Smooth muscle cell of the brain vasculature (primary cell): ENCODE measurements around the gene KDM7A.

Experiments used
- DNase-seq: peaks from one replicate; pipeline ENCODE4 v3.0.0-alpha.2; 2012; ENCODE audit warnings: low read depth, low spot score

KDM7A gene, protein sequence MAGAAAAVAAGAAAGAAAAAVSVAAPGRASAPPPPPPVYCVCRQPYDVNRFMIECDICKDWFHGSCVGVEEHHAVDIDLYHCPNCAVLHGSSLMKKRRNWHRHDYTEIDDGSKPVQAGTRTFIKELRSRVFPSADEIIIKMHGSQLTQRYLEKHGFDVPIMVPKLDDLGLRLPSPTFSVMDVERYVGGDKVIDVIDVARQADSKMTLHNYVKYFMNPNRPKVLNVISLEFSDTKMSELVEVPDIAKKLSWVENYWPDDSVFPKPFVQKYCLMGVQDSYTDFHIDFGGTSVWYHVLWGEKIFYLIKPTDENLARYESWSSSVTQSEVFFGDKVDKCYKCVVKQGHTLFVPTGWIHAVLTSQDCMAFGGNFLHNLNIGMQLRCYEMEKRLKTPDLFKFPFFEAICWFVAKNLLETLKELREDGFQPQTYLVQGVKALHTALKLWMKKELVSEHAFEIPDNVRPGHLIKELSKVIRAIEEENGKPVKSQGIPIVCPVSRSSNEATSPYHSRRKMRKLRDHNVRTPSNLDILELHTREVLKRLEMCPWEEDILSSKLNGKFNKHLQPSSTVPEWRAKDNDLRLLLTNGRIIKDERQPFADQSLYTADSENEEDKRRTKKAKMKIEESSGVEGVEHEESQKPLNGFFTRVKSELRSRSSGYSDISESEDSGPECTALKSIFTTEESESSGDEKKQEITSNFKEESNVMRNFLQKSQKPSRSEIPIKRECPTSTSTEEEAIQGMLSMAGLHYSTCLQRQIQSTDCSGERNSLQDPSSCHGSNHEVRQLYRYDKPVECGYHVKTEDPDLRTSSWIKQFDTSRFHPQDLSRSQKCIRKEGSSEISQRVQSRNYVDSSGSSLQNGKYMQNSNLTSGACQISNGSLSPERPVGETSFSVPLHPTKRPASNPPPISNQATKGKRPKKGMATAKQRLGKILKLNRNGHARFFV

DNA sequence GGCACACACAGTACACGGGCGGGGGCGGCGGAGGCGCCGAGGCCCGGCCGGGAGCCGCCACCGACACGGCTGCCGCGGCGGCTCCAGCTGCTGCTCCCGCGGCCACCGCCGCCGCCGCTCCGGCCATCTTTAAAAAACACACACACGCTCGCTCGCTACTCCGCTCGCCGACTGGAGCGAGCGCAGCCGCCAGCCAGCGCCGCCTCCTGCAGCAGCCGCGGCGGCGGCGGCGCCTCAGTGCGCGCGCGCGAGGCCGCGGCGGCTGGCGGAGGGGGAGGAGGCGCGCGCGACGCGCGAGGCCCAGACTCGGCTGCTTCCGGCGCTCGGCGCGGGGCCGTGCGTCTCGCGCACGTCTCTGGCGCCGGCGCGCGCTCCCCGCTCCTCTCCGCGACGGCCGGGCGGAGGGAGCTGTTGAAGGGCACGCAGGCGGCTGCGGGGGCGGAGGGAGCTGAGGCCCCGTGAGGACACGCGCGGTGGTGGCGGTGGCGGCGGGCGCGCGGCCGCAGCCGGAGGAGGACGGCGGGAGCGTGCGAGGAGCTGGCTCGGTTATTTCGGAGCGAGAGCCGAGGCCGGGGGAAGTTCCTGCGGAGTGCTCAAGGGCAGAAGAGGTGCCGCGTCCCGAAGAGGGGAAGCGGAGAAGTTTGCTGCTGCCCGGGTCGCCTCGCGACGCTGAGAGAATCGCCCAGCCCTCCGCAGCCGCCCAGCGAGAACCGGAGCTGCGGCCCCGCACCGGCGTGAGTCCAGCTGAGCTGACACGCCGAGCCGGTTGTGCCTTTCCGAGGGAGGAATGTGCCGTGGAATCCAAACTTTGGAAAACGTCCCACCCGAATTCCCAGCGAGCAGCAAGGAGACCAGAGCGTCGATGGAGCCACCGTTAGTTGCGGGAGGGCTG lies at the start of gene KDM7A:
Gene KDM7A, minus strand, starts transcription at position 173 of the 892 bp plus-strand sequence. Its CDS starts 46 bp downstream, at position 127.
- peak; percentile 63 for DNase-seq

DNA sequence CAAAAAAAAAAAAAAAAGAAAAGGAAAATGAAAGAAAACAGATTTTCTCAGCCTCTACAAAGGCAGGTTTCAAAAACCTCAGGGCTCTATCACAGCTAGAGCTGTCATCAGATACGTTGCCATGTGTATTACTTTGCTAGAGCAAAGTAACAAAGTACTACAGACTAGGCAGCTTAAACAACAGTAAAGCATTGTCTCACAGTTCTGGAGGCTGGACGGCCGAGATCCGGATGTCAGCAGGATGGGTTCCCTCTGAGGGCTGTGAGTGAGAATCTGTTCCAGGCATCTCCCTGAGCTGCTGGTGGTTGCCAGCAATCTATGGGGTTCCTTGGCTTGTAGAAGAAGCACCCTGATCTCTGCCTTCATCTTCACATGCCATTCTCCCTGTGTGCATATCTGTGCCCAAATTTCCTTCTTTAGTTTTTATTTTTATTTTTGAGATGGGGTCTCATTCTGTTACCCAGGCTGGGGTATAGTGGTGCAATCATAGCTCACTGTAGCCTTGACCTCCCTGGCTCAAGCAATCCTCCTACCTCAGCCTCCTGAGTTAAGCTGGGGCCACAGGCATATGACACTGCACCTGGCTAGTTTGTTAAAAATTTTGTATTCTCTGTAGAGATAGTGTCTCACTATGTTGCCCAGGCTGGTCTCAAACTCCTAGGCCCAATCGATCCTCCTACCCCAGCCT lies 48.9 kb upstream of the KDM7A start:
- DNase-seq: no peak

DNA sequence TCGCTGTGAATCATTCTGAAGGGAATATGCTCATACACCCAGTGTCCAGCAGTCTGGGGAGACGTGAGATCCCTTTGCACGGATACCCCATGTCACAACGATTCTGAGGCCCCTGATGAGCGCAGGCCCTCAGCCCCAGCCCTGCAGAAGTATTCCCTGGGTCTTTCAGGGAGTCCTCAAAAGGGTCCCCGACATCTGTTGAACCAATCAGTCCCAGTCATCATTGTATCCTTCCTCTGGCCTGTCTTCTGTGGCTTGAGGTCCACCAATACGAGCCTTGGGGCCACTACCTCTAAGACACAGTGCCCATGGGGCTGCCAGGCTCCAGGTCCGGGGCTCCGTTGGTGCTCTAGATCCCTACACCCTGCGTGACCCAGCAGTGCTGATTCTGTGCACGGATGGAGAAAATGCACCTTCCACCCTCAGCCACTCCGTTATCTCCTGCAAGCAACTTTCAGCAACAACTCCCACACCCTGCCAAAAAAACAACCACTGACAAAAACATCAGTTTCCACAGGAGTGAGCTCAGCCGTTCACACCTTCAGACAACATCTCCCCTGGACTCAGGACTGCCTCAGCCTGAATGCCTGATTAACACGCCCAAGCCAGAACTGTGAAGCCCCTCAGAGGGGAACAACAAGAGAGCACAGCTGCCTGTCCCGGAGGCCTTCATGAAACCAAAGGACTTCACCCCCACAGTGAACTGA lies 46.9 kb upstream of the KDM7A start:
- DNase-seq: no peak

DNA sequence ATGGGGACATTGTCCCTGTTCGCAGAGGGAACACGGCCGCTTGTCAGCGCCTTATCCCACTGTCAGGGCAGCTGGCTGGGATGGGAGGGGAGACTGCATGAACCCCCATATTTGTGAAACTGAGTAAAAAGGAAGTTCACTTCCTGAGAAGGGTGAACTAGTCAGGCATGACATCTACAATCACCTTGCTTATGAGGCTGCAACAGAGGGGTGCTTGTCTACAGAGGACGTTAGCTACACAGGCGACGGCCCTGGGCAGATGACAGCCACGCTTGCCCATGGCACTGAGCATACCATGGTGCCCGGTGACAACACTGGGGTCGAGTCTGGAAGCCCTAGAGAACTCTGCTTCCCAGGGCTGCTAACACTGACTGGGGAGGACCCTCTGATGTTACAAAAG lies 46.0 kb upstream of the KDM7A start:
- no peak for DNase-seq

DNA sequence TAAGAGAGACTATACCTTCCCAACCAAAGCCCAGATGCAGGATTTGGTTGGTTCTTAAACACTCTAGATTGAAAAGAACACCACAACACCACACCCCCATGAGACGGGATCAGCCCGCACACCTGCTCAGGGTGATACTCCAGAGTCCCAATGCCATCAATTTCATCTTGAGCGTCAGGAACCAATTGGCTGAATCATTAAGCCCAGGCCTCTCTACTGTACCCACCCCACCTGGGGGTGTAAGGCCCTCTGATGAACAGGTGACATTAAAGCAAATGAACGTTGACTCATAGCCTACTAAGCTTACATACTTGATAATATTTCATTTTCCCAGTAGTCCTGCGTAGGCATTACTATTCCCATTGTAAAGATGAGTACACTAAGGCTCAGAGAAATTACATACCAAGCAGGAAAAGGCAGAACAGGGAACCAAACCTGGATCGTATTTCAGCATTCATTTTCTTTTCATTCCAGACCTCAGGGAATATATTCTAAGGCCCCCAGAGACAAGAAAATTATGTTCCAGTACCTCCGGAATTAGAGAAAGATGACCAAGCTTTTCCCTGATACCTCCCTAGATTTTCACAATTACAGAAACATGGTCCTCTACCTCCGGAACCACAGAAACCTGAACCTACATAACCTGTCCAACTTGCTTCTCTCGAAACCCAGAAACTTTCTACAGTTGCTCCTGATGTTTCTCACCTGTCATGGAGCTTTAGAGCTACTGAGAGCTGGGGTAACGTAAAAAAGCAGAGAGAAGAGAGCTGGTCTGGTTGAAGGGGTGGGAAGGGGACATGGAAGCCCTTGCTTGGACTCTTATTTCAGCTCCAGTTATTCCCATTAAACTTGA lies 43.1 kb upstream of the KDM7A start:
- no peak for DNase-seq

DNA sequence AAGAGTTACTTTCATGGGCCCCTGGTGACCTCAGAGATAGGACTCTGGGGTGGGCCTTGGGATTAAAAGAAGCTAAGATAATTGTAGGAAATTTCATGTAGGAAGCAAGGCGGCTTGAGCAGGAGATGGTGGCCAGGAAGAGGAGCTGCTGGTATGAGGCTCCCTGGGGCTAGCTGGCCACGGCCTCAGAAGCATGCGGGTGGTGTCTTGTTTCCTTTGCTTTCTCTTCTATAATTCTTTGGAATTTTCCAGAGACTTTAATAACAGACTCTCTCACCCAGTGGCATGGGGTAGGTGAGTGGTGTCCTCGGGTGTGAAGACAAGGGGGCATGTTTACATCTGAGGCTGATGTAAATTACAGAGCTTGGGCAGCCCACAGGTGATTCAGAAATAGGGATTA lies 41.9 kb upstream of the KDM7A start:
- DNase-seq: no peak

DNA sequence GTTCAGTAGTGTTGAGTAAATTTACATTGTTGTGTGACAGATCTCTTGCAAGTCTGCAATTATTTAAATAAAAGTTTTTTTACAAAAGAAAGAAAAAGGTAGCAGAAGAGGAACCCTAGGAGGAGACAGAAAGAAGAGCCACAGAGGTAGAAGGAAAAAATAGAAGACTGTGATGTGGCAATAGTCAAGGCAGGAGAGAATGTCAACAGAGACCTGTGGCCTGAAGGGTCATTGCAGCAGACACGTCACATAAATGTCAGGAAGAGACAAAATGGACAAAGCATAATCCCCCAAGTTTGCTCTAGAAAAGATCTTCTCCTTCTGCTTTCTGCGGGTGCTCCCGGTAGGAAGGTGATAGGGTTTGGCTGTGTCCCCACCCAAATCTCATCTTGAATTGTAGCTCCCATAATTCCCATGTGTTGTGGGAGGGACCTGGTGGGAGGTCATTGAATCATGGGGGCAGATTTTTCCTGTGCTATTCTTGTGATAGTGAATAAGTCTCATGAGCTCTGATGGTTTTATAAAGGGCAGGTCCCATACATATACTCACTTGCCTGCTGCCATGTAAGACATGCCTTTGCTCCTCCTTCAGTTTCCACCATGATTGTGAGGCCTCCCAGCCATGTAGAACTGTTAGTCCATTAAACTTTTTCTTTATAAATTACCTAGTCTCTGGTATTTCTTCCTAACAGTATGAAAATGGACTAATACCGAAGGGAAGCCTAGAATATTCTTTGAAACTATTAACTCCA lies 41.1 kb upstream of the KDM7A start:
- DNase-seq: no peak

DNA sequence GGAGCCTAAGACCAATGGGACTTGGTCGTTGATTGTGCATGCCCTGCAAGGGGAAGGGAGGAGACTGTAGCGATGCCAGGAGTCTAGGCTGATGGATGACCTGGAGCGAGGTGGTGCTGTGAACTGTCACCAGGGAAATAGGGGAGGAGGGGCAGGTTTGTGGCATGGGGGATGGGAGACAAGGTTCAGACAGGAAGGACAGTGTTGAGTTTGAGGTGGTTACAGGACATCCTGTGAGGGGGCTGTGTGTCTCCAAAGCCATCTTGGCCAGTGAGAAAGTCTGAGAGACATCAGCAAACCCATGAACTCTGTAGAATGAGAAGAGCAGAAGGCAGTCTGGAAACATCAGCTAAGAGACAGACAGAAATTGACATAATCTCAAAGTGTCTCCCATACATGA lies 38.5 kb upstream of the KDM7A start:
- no peak for DNase-seq

DNA sequence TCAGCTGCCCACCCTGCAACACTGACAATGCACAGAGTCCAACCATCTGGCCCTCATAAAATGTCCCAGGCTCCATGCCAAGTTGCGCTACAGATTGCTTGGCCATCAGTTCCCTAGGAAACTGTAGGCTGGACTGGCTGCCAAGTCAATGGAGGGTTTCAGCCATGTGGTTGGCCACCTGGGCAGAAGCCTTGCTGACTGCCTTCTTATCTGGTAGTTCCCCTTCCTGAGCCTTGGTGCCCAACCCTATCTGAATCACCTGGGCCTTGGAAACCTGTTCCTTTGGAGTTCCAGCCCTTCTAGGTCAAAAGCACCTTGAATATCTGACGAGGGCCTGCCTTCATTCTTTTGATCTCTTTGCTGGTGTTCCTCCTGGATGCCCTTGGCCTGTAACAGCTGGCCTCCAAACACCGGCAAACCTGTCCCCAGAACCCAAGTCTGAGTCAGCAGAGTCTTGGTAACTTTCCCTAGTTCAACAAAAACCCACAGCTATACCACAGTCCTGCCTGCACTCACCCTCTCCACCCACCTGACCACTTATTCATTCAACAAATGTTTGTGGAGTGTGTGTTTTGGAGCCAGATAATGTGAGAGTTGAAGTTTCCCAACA lies 37.4 kb upstream of the KDM7A start:
- no peak for DNase-seq

DNA sequence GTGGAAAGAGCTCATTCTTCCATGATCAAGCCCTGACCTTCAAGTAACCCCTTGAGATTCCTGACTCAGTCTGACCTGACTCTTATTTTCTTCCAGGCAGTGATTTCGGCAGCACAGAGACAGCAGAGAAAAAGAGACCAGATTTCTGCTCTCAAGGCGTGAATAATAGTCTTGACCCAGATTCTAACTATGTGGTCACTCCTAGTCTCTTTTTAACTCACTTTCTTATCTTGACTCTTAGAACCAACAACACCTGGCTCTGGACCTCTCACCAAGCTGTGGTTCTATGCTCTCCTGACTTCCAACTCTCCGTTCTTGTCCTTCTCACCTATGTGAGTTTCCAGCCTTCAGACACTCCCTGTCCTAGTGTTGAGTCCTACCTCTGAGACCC lies 36.9 kb upstream of the KDM7A start:
- no peak for DNase-seq

DNA sequence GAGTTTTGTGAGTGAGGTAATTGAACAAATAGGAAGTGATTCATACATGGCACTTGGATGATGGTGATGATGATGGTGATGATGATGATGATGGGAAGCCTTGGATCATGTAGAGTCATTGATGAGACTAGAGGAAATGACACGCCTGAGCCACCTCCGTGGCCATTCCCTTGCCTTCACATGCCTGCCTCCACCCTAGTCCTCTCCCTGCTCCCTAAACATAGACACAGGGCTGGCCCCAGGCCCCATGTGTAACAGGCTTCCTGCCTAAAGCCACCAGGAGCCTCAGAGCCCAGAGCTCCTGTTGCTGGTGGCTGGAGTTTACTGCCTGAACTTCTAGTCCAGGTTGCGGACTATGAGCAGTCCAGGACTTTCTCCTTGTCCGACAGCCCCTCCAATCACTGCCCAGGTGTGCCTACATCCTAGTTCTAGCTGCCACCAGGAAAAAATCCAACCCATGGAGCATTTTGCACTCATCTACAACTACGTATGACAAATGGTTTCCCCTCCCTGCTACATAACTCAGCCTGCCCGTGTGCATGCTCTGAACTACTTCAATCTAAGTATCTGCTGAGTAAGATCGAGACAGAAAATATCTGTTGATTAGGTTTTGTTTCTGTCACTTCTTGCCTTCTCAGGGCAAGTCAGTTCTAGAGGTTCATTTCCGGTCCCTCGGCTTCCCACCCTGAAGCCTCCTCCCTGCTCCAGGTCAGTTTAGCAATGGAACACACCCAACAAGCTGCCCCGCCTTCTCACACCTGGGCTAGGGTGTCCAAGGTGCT lies 35.5 kb upstream of the KDM7A start:
- no peak for DNase-seq

DNA sequence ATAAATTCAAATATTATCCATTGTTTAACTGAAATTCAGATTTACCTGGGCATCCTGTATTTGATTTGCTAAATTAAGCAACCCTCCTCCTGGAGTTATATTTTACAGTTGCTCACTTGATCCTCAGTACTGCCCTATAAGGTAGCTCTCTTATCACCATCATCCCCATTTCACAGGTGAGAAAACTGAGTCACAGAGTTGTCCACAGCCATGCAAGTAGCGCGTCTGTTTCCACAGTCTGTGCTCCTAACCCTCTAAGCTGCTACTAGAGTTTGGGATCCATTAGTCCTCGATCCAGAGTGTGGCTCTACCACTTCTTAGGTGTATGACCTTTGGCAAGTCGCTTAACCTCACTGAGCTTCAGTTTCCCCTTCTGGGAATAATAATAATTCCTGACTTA lies 34.9 kb upstream of the KDM7A start:
- no peak for DNase-seq

DNA sequence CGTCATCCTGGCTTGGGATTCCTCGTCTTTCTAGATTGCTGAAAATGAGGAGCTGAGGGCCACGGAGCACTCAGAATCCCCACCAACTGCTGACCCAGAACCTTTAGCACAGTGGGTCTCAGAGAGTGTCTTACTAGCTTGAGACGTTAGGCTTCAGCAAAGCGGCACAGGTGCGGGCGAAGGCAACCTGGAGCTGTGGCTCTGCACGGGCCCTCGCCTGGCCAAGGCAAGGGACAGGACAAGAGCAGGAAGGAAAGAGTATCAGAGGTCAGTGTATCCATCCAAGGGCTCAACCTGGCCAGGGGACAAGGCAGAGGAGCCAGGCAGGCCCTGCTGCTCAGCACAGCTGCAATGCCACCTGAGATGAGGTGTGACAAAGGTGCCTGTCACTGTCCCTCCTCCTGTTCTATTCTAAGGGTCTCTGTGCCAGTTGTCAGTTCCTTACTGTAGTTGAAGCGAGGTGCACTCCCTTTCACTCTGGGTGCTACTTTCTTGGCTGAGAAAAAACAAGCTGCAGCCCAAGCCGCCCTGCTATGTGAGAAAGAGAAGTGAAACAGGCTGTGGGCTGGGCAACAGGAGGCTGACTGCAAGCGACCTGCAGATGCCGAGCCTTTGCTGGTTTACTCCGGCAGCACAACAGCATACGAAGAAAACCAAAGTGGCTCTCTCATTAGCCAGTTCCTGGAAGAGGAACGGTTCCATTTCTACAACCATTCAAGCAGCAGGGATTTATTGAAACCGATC lies 33.3 kb upstream of the KDM7A start:
- DNase-seq: no peak

DNA sequence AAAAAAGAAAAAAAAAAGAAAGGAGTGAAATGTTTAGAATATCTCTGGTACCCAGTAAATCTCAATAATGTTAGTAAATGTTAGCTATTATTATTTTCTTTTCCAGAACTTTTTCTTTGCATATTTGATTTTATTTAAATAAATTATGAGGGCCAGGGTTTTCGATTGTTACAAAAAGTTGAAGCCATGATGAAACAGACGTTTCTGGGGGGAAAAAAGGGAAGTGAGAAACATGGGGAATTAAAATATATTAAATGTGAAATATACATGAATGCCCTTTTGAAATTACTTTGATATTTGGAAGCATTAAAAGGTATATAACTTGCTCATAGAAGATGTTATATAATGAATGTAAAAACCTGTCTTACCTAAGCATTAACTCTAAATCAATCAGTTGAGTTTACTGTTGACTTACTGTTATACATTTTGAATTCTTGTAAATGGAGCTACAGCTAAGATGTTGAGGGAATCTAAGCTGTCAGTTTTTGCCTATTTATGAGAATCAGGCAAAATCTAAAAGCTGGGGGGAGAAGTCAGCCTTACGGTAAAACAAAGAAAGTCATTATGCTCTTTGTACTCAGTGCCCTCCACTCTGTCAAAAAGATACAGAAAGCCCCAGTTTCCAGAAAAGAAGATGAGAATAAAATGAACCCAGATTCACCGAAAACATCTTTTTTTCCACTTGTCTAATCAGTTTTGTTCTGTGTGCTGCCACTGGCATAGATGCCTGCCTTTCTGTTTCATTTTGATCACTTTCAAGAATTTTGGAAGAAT lies 30.0 kb upstream of the KDM7A start:
- no peak for DNase-seq

DNA sequence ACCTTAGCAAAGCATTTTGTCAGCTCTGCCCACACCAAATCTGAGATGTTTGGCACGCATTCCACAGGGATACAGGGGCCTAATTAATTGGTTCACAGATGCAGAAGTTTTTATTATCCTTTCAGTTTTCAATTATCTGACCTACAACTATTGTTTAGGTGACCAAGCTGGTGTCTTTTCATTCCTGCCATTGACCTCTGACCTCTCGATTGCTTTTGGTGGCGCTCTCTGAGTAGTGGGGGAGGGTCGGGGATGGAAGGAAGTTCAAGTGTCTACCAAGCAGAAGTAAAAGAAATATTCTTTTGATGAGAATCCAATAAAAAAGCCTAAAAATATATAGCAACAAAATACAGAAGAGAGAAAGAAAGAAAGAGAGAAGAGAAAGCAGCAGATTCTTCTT lies 28.8 kb upstream of the KDM7A start:
- no peak for DNase-seq

DNA sequence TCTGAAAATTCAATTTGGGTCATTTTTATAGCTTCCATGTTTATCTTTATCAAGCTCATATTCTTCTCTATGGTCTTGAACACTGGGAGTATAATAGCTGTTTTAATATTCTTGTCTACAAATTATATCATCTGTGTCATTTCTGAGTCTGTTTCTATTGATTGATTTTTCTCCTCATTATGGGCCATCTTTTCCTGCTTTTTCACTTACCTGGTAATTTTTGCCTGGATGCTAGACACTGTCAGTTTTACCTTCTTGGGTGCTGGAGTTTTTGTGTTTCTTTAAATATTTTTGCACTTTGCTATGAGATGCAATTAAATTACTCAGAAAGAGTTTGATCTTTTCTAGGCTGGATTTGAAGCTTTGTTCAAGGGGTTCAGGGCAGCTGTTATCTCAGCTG lies 26.8 kb upstream of the KDM7A start:
- no peak for DNase-seq
